Kidney (tissue), 11 donors: ENCODE results near the gene RGPD3. TPM values are rescaled to one million over a fixed set of nuclear protein-coding genes. Genes with fewer than 3 reads are reported as not detected.
"Not testable (repeated sequence)": the region's sequence is repeated elsewhere in the genome, so short reads cannot be mapped to it uniquely, and the experiment has no call there.

Experiments
- DNase-seq, 5 donors: peaks; one replicate each; pipeline ENCODE4 v3.0.0-alpha.2; 2013 to 2020
- FAIRE-seq: peaks from 2 replicates; lab custom pipeline; 2012; peaks lifted over from hg19 to GRCh38; lab: Jason Lieb, UNC
- H3K27ac ChIP-seq, 2 donors: one replicate each; pipeline ENCODE4 v1.7.0; 2013; ENCODE audit warnings: low read depth in 2 of 2, low read length in 2 of 2, inconsistent platforms in 1 of 2
- H3K27me3 ChIP-seq: one replicate; pipeline ENCODE4 v1.7.1; 2013; ENCODE audit warnings: low read length, inconsistent platforms; ENCODE audit not compliant: control insufficient read depth, insufficient read depth
- H3K36me3 ChIP-seq, 3 donors: one replicate each; pipeline versions ENCODE4 v1.7.0 to v1.7.1; 2013; ENCODE audit warnings: low read length in 3 of 3, control low read depth in 1 of 3, inconsistent platforms in 1 of 3; ENCODE audit not compliant: insufficient read depth in 3 of 3, control insufficient read depth in 2 of 3
- H3K4me1 ChIP-seq, 3 donors: one replicate each; pipeline versions ENCODE4 v1.7.0 to v1.7.1; 2013; ENCODE audit warnings: low read length in 3 of 3, inconsistent platforms in 1 of 3, low read depth in 1 of 3; ENCODE audit not compliant: control insufficient read depth in 2 of 3, insufficient read depth in 2 of 3
- H3K4me3 ChIP-seq, 3 donors: one replicate each; pipeline versions ENCODE4 v1.7.0 to v1.8.1; 2013; ENCODE audit warnings: low read length in 3 of 3, control low read depth in 1 of 3, inconsistent platforms in 1 of 3
- H3K9ac ChIP-seq, 3 donors: one replicate each; pipeline versions ENCODE4 v1.7.0 to v1.7.1; 2013; ENCODE audit warnings: low read length in 3 of 3, control low read depth in 1 of 3, inconsistent platforms in 1 of 3
- H3K9me3 ChIP-seq, 3 donors: one replicate each; pipeline versions ENCODE4 v1.7.0 to v1.7.1; 2013; ENCODE audit warnings: low read length in 3 of 3, control low read depth in 1 of 3, inconsistent platforms in 1 of 3; ENCODE audit not compliant: control insufficient read depth in 2 of 3, insufficient read depth in 1 of 3
- intact Hi-C: fragments of 100-400 bp; cut with DNase I; formaldehyde crosslinking; loops from one replicate; pipeline ENCODE4 v1.11.1; 2022
- polyA plus RNA-seq: library from polyadenylated mRNA; stranded (reverse); fragments of 350-450 nt; fragmentation: Illumina TruSeq; extraction: RNeasy Lipid Tissue Mini Kit (QIAGEN cat#74804); gene quantifications from one replicate; pipeline ENCODE4 v1.2.3, GENCODE V29; 2014; ENCODE audit warnings: low read depth, low replicate concordance; ENCODE audit not compliant: insufficient read depth
- total RNA-seq: library from RNA; stranded (reverse); fragmentation: NEBNext Ultra II Directional; extraction: Animal tissue kit (Norgen Biotek cat#: 25700); gene quantifications from one replicate; pipeline ENCODE4 v1.2.1, GENCODE V29; 2021
- donor health status: control.
- donor health status: control.
- donor health status: DM: yes; HTN: yes; CAD: no.
- donor health status: Normal renal cell carcinoma (clear cell type).

Gene RGPD3
- total and polyA plus RNA-seq, 2 donors from 2014 or later = 0.19 to 0.41 TPM

- H3K27me3 ChIP-seq, H3K9me3 ChIP-seq, H3K27ac ChIP-seq, H3K4me3 ChIP-seq, DNase-seq, FAIRE-seq, intact Hi-C loops, H3K4me1 ChIP-seq, H3K9ac ChIP-seq, H3K36me3 ChIP-seq: not testable (repeated sequence)
Observed at GRCh38 chr2:106511934-106512333, 43.7 kb upstream of the RGPD3 start.

- H3K9ac ChIP-seq, H3K9me3 ChIP-seq, intact Hi-C loops, FAIRE-seq, H3K36me3 ChIP-seq, H3K4me1 ChIP-seq, H3K27me3 ChIP-seq, H3K27ac ChIP-seq, H3K4me3 ChIP-seq: not testable (repeated sequence)
- DNase-seq = peak in 2 of 5 donors; percentile 14 to 73
Observed at GRCh38 chr2:106511476-106511901, 43.3 kb upstream of the RGPD3 start.

GRCh38 chr2:106510791-106511190 lies 42.6 kb upstream of the RGPD3 start:
- H3K9ac ChIP-seq, H3K9me3 ChIP-seq, H3K27ac ChIP-seq, H3K4me3 ChIP-seq, intact Hi-C loops, DNase-seq, H3K36me3 ChIP-seq, H3K4me1 ChIP-seq, H3K27me3 ChIP-seq: not testable (repeated sequence)
- peak; percentile 54 for FAIRE-seq

- FAIRE-seq, intact Hi-C loops, H3K4me3 ChIP-seq, H3K36me3 ChIP-seq, H3K27me3 ChIP-seq, H3K27ac ChIP-seq, H3K4me1 ChIP-seq, H3K9ac ChIP-seq, H3K9me3 ChIP-seq, DNase-seq: not testable (repeated sequence)
Observed at GRCh38 chr2:106509374-106509770, 41.2 kb upstream of the RGPD3 start.

DNA sequence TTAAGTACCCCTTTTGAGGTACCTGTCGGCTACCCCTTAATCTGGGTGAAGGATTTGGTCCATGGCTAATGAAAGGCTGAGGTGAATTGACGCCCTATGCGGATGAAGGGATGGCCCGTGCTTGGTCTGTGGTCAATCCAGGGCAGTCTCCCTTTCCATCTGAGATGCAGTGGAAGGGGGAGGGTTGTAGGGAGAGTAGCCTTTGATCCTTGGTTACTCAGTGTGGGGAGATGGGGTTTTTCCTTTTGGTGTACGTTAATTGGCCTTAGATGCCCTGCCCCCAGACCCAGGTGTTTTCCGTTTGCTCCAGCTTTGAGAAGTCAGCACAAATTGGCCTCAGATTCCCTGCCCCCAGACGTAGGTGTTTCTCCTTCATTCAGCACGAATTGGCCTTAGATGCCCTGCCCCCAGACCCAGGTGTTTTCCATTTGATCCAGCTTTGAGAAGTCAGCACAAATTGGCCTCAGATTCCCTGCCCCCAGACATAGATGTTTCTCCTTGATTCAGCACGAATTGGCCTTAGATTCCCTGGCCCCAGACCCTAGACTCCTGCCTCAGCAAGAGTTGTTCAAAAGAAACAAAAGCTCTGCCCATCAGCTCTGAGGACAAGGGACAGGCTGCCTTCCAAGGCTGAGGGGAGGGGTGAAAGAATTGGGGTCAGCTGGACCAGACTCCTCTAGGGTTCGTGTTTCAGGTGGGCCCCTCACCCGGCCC lies 40.6 kb upstream of the RGPD3 start:
- H3K4me1 ChIP-seq, DNase-seq, intact Hi-C loops, H3K36me3 ChIP-seq, H3K9me3 ChIP-seq, FAIRE-seq, H3K27me3 ChIP-seq, H3K9ac ChIP-seq, H3K4me3 ChIP-seq, H3K27ac ChIP-seq: not testable (repeated sequence)

DNA sequence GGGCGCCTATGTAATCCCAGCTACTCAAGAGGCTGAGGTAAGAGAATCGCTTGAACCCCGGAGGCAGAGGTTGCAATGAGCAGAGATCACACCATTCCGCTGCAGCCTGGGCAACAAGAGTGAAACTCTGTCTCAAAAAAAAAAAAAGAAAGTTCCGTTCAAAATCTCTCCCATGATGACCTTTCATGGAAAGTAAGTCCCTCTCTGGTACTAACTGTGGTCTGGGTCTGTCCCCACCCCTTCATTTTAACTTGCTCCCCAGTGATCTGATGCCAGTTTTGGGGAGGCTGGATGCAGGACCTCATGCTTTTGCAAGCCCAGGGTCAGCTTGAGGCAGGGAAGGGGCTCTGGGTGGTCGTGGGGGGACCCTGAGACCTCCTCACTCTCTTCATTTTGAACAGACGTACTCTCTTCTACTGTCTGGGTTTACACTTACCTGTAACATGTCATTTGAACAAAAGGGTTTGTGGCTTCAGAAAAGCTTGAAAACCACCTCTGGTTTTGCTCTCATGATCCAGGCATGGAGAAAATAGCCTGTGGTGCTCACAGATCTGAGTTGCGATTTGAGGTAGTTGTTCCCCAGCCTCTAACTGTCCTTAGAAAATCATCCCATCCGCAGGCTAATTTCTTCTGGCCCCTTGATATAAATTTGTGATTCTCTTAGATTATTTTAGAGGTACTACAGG lies 37.9 kb upstream of the RGPD3 start:
- H3K27ac ChIP-seq, H3K4me1 ChIP-seq, H3K36me3 ChIP-seq, H3K4me3 ChIP-seq, intact Hi-C loops, FAIRE-seq, DNase-seq, H3K9ac ChIP-seq, H3K9me3 ChIP-seq, H3K27me3 ChIP-seq: not testable (repeated sequence)

DNA sequence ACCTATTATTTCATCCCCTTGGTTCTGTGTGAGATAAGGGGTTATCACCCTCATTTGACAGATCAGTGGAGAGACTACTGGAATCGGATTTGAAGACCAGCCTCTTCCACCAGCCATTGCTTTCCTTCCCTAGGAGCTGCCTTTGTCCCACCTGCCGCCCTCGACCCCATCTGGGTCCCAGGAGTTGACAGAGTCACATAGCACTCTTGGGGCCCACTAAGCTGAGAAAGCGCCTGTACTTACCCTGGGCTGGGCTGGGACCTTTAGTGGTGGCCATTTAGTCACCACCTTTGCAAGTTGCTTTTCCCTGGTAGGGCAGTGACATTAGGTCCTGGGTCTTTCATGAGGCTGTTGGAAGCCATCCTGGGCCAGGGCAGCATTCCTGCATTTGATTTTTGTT lies 36.6 kb upstream of the RGPD3 start:
- H3K4me3 ChIP-seq, FAIRE-seq, H3K4me1 ChIP-seq, H3K27me3 ChIP-seq, intact Hi-C loops, H3K36me3 ChIP-seq, H3K27ac ChIP-seq, DNase-seq, H3K9ac ChIP-seq, H3K9me3 ChIP-seq: not testable (repeated sequence)

GRCh38 chr2:106504192-106504591 lies 36.0 kb upstream of the RGPD3 start:
- intact Hi-C loops, H3K36me3 ChIP-seq, FAIRE-seq, H3K9ac ChIP-seq, H3K27me3 ChIP-seq, H3K4me1 ChIP-seq, H3K9me3 ChIP-seq, H3K4me3 ChIP-seq, H3K27ac ChIP-seq, DNase-seq: not testable (repeated sequence)
